ENCODE data around the gene POLR1F. TPM values are rescaled to one million over a fixed set of nuclear protein-coding genes. Genes with fewer than 3 reads are reported as not detected.

POLR1F gene
- total and polyA plus RNA-seq, 9 of the 15 experiments (the other 6 are each of a cell fraction or from before 2014, with no cell fraction given): 17.5 to 95.3 (median 32.7) TPM

DNA sequence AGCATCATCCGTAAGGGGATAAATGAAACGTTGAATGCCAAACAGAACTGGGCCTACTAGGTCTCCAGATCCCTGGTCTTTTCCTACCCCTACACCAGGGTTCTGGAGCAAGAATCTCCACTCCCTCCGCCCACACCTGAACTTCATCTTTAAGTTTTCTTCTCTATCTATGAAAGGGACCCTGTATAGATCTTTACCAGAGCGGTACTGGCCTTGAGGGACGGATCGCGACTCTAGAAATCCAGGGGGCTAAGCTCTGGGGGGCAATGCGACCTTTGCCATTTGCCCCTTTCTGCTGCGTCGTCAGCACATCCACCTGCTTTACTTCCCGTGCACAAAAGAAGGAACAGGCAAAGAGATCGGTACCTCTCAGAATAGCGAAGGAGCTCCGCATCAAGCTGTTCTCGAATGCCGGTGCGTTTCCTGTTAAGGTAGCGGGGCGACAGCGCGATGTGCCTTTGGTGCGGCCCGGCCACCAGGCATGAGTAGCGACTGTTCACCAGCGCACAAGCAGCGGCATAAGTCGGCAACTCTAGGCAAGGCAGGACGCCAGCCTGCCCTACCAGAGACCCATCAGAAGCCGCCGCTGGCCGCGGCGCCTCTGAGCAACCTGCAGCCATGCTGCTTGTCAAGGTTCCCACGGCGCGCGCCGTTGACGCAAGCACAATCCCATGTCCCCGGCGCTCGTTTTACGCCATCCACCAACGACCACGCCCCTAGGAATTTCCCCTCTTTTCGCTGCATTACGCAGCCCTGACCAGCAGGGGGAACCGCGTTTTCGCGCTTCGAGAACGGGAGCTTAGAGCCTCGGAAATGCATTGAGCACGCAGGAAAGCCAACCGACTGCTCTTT, at the start of gene POLR1F (continued):
- TF ChIP-seq FOXA3 (CRISPR knock-in tag; conservative IDR thresholded peaks at IDR 0.05 in 1 of 2, IDR thresholded peaks at IDR 0.05 in 1 of 2) (no peak), CBFB (CRISPR knock-in tag; IDR thresholded peaks at IDR 0.05) (peak; percentile 47; the same call in 1 of the 2 replicates), CSDE1 (IDR thresholded peaks at IDR 0.05) (peak in 1 of 2 experiments; percentile 83; a peak in 2 of 4 replicates), NEUROD1 (IDR thresholded peaks at IDR 0.05; ENCODE audit: borderline replicate concordance, low read depth, low read length, partially characterized antibody) (peak; percentile 52), KAT7 (CRISPR knock-in tag; IDR thresholded peaks at IDR 0.05; ENCODE audit: borderline replicate concordance) (peak; percentile 65; the same call in 1 of the 2 replicates), HEY1 (CRISPR knock-in tag; IDR thresholded peaks at IDR 0.05; ENCODE audit: borderline replicate concordance) (no peak), CBX5 (IDR thresholded peaks at IDR 0.05; ENCODE audit: borderline replicate concordance, low read depth) (peak; percentile 72; the same call in 1 of the 2 replicates), GATA2 (CRISPR knock-in tag; IDR thresholded peaks at IDR 0.05) (no peak), CC2D1A (IDR thresholded peaks at IDR 0.05) (0 out of 2 replicates have a peak, but pooled peaks have one; percentile 34), MAFK (IDR thresholded peaks at IDR 0.05; ENCODE audit: low read length) (no peak), ZNF217 (CRISPR knock-in tag; IDR thresholded peaks at IDR 0.05) (no peak), SREBF1 (IDR thresholded peaks at IDR 0.05; ENCODE audit: borderline replicate concordance, low read depth, low read length) (peak; percentile 82), HDAC1 (IDR thresholded peaks at IDR 0.05) (peak in 1 of 2 experiments; percentile 98; a peak in 2 of 4 replicates), ZNF12 (CRISPR knock-in tag; IDR thresholded peaks at IDR 0.05) (0 out of 2 replicates have a peak, but pooled peaks have one; percentile 76), ETV1 (tag; conservative IDR thresholded peaks at IDR 0.05; ENCODE audit: low read depth) (no peak), ZNF165 (CRISPR knock-in tag; IDR thresholded peaks at IDR 0.05; ENCODE audit: borderline replicate concordance) (no peak)
- TF ChIP-seq, protein P1, sequence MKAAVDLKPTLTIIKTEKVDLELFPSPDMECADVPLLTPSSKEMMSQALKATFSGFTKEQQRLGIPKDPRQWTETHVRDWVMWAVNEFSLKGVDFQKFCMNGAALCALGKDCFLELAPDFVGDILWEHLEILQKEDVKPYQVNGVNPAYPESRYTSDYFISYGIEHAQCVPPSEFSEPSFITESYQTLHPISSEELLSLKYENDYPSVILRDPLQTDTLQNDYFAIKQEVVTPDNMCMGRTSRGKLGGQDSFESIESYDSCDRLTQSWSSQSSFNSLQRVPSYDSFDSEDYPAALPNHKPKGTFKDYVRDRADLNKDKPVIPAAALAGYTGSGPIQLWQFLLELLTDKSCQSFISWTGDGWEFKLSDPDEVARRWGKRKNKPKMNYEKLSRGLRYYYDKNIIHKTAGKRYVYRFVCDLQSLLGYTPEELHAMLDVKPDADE (conservative IDR thresholded peaks at IDR 0.05; ENCODE audit: control insufficient read depth, low read depth, low read length): peak; percentile 89
- TF ChIP-seq, protein P2, sequence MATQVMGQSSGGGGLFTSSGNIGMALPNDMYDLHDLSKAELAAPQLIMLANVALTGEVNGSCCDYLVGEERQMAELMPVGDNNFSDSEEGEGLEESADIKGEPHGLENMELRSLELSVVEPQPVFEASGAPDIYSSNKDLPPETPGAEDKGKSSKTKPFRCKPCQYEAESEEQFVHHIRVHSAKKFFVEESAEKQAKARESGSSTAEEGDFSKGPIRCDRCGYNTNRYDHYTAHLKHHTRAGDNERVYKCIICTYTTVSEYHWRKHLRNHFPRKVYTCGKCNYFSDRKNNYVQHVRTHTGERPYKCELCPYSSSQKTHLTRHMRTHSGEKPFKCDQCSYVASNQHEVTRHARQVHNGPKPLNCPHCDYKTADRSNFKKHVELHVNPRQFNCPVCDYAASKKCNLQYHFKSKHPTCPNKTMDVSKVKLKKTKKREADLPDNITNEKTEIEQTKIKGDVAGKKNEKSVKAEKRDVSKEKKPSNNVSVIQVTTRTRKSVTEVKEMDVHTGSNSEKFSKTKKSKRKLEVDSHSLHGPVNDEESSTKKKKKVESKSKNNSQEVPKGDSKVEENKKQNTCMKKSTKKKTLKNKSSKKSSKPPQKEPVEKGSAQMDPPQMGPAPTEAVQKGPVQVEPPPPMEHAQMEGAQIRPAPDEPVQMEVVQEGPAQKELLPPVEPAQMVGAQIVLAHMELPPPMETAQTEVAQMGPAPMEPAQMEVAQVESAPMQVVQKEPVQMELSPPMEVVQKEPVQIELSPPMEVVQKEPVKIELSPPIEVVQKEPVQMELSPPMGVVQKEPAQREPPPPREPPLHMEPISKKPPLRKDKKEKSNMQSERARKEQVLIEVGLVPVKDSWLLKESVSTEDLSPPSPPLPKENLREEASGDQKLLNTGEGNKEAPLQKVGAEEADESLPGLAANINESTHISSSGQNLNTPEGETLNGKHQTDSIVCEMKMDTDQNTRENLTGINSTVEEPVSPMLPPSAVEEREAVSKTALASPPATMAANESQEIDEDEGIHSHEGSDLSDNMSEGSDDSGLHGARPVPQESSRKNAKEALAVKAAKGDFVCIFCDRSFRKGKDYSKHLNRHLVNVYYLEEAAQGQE (IDR thresholded peaks at IDR 0.05; ENCODE audit: borderline replicate concordance): peak; percentile 49; the same call in 1 of the 2 replicates
- TF ChIP-seq, protein P2 (CRISPR knock-in tag; IDR thresholded peaks at IDR 0.05; ENCODE audit: low read depth): no peak

All from K562 (cell line).